Vagina (tissue), 2 donors: ENCODE results near the gene CTBP2.

Experiments
- POLR2A ChIP-seq, 2 donors: fragments of 450-650 bp; IDR thresholded peaks; one replicate each; pipeline ENCODE4 v1.6.1; 2017; ENCODE audit warnings: antibody characterized with exemption in 2 of 2, mild to moderate bottlenecking in 2 of 2, moderate library complexity in 2 of 2
- TF ChIP-seq, protein P1 (sequence below), 3 experiments: fragments of 450-650 bp in 2 of 3; fragments of 200-600 bp in 1 of 3; sonication (generic) in 1 of 3; IDR thresholded peaks; one replicate each; pipeline ENCODE4 v1.5.1; 2017 to 2019; ENCODE audit warnings: antibody characterized with exemption in 3 of 3, mild to moderate bottlenecking in 2 of 3, moderate library complexity in 2 of 3

DNA sequence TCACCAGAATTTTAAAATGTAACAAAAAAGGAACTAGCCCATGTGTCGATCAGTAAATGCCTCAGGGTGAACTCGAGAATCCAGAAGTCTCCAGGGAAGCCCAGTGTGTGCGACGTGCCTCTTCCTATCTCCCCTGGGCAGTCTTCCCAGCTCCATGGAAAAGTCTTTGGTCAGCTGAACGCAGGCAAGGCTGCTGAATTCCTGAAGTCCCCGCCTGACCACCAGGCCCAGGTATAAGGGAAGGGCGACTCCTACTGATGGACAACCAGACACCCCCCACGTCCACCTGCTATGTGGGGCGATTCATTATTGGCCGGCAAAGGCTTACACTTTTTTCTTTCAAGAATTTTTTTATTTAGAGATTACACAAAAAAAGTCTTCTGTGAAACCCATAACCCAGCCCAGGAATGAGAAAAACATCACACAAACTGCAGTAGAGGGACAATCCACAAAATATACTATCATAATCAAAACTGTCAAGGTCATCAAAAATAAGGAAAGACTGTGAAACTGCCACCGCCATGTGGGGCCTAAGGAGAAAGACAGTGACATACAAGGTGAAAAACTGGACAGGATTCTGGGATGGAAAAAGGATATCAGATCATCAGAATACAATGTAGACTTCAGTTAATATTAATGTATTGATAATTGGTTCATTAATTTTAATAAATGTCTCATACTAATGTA is 93.5 kb downstream of the CTBP2 start:
- TF ChIP-seq, protein P1, sequence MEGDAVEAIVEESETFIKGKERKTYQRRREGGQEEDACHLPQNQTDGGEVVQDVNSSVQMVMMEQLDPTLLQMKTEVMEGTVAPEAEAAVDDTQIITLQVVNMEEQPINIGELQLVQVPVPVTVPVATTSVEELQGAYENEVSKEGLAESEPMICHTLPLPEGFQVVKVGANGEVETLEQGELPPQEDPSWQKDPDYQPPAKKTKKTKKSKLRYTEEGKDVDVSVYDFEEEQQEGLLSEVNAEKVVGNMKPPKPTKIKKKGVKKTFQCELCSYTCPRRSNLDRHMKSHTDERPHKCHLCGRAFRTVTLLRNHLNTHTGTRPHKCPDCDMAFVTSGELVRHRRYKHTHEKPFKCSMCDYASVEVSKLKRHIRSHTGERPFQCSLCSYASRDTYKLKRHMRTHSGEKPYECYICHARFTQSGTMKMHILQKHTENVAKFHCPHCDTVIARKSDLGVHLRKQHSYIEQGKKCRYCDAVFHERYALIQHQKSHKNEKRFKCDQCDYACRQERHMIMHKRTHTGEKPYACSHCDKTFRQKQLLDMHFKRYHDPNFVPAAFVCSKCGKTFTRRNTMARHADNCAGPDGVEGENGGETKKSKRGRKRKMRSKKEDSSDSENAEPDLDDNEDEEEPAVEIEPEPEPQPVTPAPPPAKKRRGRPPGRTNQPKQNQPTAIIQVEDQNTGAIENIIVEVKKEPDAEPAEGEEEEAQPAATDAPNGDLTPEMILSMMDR (IDR thresholded peaks at IDR 0.05) = no peak
- TF ChIP-seq POLR2A (IDR thresholded peaks at IDR 0.05) = no peak
